ENCODE data around the gene RFTN1.

The RFTN1 gene

DNA sequence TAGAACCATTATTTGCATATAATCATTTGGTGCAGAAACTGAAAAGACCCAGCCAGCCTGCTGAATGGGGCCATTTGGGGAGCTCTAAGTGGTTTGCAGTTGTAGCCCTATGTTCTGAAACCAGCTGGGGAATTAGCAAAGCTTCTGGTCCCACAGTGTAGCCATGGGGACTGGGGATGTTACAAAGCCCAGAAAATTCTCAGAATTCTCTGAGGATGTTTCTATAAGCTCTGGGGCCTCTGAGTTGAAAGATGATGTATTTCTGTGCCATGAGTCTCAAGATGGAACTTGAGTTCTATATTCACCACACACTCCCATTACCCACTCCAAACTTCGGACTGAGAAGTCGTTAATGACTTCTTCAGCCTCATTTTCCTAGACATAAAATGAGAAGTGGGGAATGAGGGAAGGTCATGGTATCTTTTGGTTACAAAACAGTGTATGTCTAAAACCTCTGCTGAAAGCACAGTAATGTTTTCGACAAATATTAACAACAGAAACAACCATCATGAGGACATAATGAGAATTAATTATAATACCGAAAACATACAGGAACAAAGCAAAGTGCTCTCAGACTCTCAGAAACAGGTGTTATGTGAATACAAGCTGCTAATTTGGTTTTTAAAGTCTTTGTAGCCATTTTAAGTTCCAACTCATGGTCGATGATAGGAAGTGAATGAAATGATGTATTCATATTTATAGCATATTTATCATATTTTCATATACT, 89.4 kb downstream of the RFTN1 start:
- H3K36me3 ChIP-seq (ENCODE audit: insufficient read depth, low read length), result no peaks in the 10 kb centered on the region
- no peaks in the 10 kb centered on the region for H3K27me3 ChIP-seq (ENCODE audit: control insufficient read depth in 1 of 2, insufficient read depth in 2 of 2, low read length in 2 of 2)
- H3K4me3 ChIP-seq (ENCODE audit: low read depth in 1 of 2, low read length in 2 of 2), result no peak overlapping the region
- H3K4me1 ChIP-seq (ENCODE audit: insufficient read depth, low read length), result no peaks in the 10 kb centered on the region
- no peak overlapping the region for H3K27ac ChIP-seq (ENCODE audit: low read depth, low read length)
- no peaks in the 10 kb centered on the region for H3K9me3 ChIP-seq (ENCODE audit: low read length)
- no peak overlapping the region for H3K9ac ChIP-seq (ENCODE audit: low read length)

DNA sequence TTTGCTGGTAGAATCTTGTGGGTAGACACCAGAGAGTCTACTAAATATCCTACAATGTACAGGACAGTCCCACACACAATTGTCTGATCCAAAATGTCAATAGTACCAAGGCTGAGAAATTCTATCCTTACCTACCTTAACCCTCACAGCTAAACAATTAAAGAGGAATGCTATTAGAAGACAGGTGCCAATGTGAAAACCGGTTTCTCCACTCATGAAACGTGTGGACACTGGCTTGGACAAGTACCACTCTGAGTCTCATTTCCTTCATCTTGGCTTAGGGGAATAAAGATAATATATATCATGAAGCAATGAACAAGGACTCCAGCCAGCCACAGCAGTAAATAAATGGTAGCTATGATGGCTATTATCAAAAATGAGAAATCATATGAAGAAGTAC, 90.2 kb downstream of the RFTN1 start:
- Histone ChIP-seq H3K9me3 (ENCODE audit: low read length) (no peaks in the 10 kb centered on the region), H3K27me3 (ENCODE audit: control insufficient read depth in 1 of 2, insufficient read depth in 2 of 2, low read length in 2 of 2) (no peaks in the 10 kb centered on the region), H3K36me3 (ENCODE audit: insufficient read depth, low read length) (no peaks in the 10 kb centered on the region), H3K4me1 (ENCODE audit: insufficient read depth, low read length) (no peaks in the 10 kb centered on the region), H3K9ac (ENCODE audit: low read length) (no peak overlapping the region), H3K27ac (ENCODE audit: low read depth, low read length) (no peak overlapping the region), H3K4me3 (ENCODE audit: low read depth in 1 of 2, low read length in 2 of 2) (no peak overlapping the region)

GRCh38 chr3:16419640-16420241, 93.8 kb downstream of the RFTN1 start:
- H3K27ac ChIP-seq (ENCODE audit: low read depth, low read length), result no peak overlapping the region
- H3K9ac ChIP-seq (ENCODE audit: low read length), result no peak overlapping the region
- no peaks in the 10 kb centered on the region for H3K27me3 ChIP-seq (ENCODE audit: control insufficient read depth in 1 of 2, insufficient read depth in 2 of 2, low read length in 2 of 2)
- no peak overlapping the region for H3K4me3 ChIP-seq (ENCODE audit: low read depth in 1 of 2, low read length in 2 of 2)
- H3K9me3 ChIP-seq (ENCODE audit: low read length), result no peaks in the 10 kb centered on the region
- no peaks in the 10 kb centered on the region for H3K36me3 ChIP-seq (ENCODE audit: insufficient read depth, low read length)
- H3K4me1 ChIP-seq (ENCODE audit: insufficient read depth, low read length), result no peaks in the 10 kb centered on the region

DNA sequence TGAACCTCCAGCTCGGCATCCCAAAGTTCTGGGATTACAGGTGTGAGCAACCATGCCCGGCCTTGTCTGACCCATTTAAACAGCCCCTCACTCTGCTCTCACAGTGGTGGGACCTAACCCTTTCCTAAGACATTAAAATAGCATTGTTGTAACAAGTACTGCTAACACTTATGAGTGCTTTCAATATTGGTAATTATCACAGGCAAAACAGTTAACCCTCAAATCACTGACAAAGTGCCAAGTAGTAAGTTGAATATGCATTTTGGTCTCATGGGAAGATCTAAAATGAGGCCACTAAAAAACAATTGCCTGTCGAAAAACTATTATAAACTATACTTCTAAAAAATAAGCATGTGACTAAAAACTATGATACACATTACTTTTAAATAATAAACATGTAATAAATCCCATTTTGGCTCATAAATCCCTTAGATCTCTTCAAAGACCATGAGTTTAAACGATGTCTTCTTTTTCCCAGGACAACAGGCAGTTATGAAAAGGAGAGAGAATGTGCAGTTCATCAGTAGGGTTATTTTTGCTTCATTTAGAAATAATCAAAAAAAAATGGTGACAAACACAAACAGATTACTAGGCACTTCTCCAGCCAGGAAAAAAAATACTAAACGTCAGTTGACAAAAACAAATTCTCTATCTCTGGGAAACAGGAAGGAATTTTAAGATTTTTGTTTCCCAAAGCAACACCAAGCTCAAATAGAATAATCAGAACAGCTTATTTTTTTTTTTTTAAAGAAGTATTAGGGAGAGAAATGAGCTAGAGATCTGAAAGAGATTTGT, 95.4 kb downstream of the RFTN1 start:
- Histone ChIP-seq H3K4me1 (ENCODE audit: insufficient read depth, low read length) (no peaks in the 10 kb centered on the region), H3K27me3 (ENCODE audit: control insufficient read depth in 1 of 2, insufficient read depth in 2 of 2, low read length in 2 of 2) (no peaks in the 10 kb centered on the region), H3K9ac (ENCODE audit: low read length) (no peak overlapping the region), H3K4me3 (ENCODE audit: low read depth in 1 of 2, low read length in 2 of 2) (no peak overlapping the region), H3K27ac (ENCODE audit: low read depth, low read length) (no peak overlapping the region), H3K36me3 (ENCODE audit: insufficient read depth, low read length) (no peaks in the 10 kb centered on the region), H3K9me3 (ENCODE audit: low read length) (no peaks in the 10 kb centered on the region)

GRCh38 chr3:16415911-16416476, 97.5 kb downstream of the RFTN1 start:
- H3K9me3 ChIP-seq (ENCODE audit: low read length), result no peaks in the 10 kb centered on the region
- H3K36me3 ChIP-seq (ENCODE audit: insufficient read depth, low read length), result no peaks in the 10 kb centered on the region
- no peaks in the 10 kb centered on the region for H3K27me3 ChIP-seq (ENCODE audit: control insufficient read depth in 1 of 2, insufficient read depth in 2 of 2, low read length in 2 of 2)
- no peaks in the 10 kb centered on the region for H3K4me1 ChIP-seq (ENCODE audit: insufficient read depth, low read length)
- no peak overlapping the region for H3K4me3 ChIP-seq (ENCODE audit: low read depth in 1 of 2, low read length in 2 of 2)
- no peak overlapping the region for H3K9ac ChIP-seq (ENCODE audit: low read length)
- no peak overlapping the region for H3K27ac ChIP-seq (ENCODE audit: low read depth, low read length)

DNA sequence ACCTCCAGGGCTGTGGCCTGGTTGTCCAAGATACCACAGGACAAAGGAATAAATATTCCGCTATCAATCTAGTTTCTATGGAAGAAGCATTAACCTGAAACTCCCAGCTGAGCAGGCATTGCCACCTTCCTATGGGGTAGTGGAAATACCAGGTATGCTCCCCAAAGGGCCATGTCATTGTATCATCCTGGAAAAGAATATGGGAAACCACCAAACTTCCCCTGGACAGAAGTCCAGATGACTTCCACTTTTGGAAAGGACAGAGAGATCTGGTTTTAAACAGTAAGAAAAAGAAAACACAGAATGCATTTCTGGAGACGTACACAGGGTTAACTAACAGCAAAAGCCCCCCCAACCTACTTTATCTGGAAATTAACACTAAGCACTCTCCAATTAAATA, 100.2 kb downstream of the RFTN1 start:
- Histone ChIP-seq H3K4me1 (ENCODE audit: insufficient read depth, low read length) (no peaks in the 10 kb centered on the region), H3K36me3 (ENCODE audit: insufficient read depth, low read length) (no peaks in the 10 kb centered on the region), H3K9me3 (ENCODE audit: low read length) (no peaks in the 10 kb centered on the region), H3K4me3 (ENCODE audit: low read depth in 1 of 2, low read length in 2 of 2) (no peak overlapping the region), H3K27me3 (ENCODE audit: control insufficient read depth in 1 of 2, insufficient read depth in 2 of 2, low read length in 2 of 2) (no peaks in the 10 kb centered on the region), H3K27ac (ENCODE audit: low read depth, low read length) (no peak overlapping the region), H3K9ac (ENCODE audit: low read length) (no peak overlapping the region)

DNA sequence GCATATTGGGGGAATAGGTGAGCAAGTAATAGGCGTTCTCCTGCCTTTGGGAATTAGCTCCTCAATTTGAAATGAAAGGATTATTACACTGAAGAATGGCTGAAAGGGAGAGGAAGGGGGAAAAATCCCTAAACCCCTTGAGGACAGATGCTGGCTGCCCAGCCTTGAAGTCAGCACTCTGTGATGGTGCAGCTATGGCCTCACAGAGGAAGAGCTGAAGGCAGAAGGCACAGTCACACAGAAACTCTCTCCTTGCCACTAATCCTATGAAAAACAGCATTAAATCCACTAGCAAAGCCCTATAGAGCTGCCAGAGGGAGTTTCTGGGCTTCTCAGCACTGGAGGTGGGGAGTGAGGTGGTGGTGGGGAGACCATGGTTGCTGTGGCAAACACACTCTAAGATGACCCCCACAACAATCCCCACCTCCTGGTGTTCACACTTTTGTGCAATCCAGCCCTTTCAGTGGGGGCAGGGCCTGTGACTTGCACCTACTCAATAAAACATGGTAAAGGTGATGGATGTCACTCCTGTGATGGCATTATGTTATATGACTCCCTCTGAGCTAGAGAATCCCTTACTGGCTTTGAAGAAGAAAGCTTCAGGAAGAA, 101.2 kb downstream of the RFTN1 start:
- H3K27ac ChIP-seq (ENCODE audit: low read depth, low read length), result no peak overlapping the region
- no peaks in the 10 kb centered on the region for H3K9me3 ChIP-seq (ENCODE audit: low read length)
- no peak overlapping the region for H3K4me3 ChIP-seq (ENCODE audit: low read depth in 1 of 2, low read length in 2 of 2)
- H3K27me3 ChIP-seq (ENCODE audit: control insufficient read depth in 1 of 2, insufficient read depth in 2 of 2, low read length in 2 of 2), result no peaks in the 10 kb centered on the region
- no peak overlapping the region for H3K9ac ChIP-seq (ENCODE audit: low read length)
- no peaks in the 10 kb centered on the region for H3K4me1 ChIP-seq (ENCODE audit: insufficient read depth, low read length)
- H3K36me3 ChIP-seq (ENCODE audit: insufficient read depth, low read length), result no peaks in the 10 kb centered on the region

DNA sequence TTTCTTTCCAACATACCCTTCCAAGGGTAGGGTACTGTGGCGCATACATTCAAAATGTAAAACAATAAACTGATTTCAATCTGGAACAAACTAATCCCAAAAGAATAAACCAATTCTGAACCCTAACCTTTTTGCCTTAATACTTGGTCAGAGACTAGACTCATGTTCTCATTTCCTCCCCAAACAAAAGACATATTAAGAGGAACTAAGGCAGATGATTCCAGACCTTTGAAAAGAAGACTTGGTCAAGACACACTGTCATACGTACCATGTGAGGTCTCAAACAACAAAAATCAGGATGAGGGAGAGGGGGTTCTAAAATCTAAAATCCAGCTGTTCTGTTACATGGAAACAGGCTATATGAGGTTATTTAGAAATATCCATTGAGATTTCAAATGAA, 102.1 kb downstream of the RFTN1 start:
- H3K4me3 ChIP-seq (ENCODE audit: low read depth in 1 of 2, low read length in 2 of 2), result no peak overlapping the region
- H3K9ac ChIP-seq (ENCODE audit: low read length), result no peak overlapping the region
- H3K36me3 ChIP-seq (ENCODE audit: insufficient read depth, low read length), result no peaks in the 10 kb centered on the region
- H3K9me3 ChIP-seq (ENCODE audit: low read length), result no peaks in the 10 kb centered on the region
- no peak overlapping the region for H3K27ac ChIP-seq (ENCODE audit: low read depth, low read length)
- no peaks in the 10 kb centered on the region for H3K4me1 ChIP-seq (ENCODE audit: insufficient read depth, low read length)
- H3K27me3 ChIP-seq (ENCODE audit: control insufficient read depth in 1 of 2, insufficient read depth in 2 of 2, low read length in 2 of 2), result no peaks in the 10 kb centered on the region

GRCh38 chr3:16410659-16411058, 102.8 kb downstream of the RFTN1 start:
- Histone ChIP-seq H3K9ac (ENCODE audit: low read length) (no peak overlapping the region), H3K4me3 (ENCODE audit: low read depth in 1 of 2, low read length in 2 of 2) (no peak overlapping the region), H3K27me3 (ENCODE audit: control insufficient read depth in 1 of 2, insufficient read depth in 2 of 2, low read length in 2 of 2) (no peaks in the 10 kb centered on the region), H3K9me3 (ENCODE audit: low read length) (no peaks in the 10 kb centered on the region), H3K27ac (ENCODE audit: low read depth, low read length) (no peak overlapping the region), H3K4me1 (ENCODE audit: insufficient read depth, low read length) (no peaks in the 10 kb centered on the region), H3K36me3 (ENCODE audit: insufficient read depth, low read length) (no peaks in the 10 kb centered on the region)

DNA sequence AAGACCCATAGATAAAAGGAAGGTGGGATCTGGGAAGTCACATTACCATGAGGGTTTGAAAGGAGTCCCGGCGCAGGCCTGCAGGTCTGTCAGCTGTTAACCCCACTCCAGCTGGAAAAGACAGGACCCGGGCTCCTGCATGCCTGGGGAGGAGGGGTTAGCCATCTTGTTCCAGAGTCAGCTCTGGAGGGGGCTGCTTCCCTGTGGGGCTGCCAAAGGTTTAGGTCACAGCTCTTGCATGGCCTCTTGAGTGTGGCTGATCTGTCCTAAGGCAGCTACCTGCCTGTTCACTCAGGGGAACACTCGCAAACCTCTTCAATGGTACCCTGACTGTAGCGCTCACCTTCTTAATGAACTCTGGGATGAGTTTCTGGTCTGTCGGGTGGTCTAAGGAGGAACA, 104.5 kb downstream of the RFTN1 start:
- no peaks in the 10 kb centered on the region for H3K36me3 ChIP-seq (ENCODE audit: insufficient read depth, low read length)
- H3K27ac ChIP-seq (ENCODE audit: low read depth, low read length), result no peak overlapping the region
- H3K4me3 ChIP-seq (ENCODE audit: low read depth in 1 of 2, low read length in 2 of 2), result no peak overlapping the region
- H3K9me3 ChIP-seq (ENCODE audit: low read length), result no peaks in the 10 kb centered on the region
- no peak overlapping the region for H3K9ac ChIP-seq (ENCODE audit: low read length)
- no peaks in the 10 kb centered on the region for H3K27me3 ChIP-seq (ENCODE audit: control insufficient read depth in 1 of 2, insufficient read depth in 2 of 2, low read length in 2 of 2)
- H3K4me1 ChIP-seq (ENCODE audit: insufficient read depth, low read length), result no peaks in the 10 kb centered on the region

GRCh38 chr3:16407366-16407765, 106.1 kb downstream of the RFTN1 start:
- no peak overlapping the region for H3K4me3 ChIP-seq (ENCODE audit: low read depth in 1 of 2, low read length in 2 of 2)

More at GRCh38 chr3:16407366-16407765, 106.1 kb downstream of the RFTN1 start:
- H3K9me3 ChIP-seq (ENCODE audit: low read length), result no peaks in the 10 kb centered on the region
- no peaks in the 10 kb centered on the region for H3K36me3 ChIP-seq (ENCODE audit: insufficient read depth, low read length)
- H3K4me1 ChIP-seq (ENCODE audit: insufficient read depth, low read length), result no peaks in the 10 kb centered on the region
- no peak overlapping the region for H3K27ac ChIP-seq (ENCODE audit: low read depth, low read length)
- no peak overlapping the region for H3K9ac ChIP-seq (ENCODE audit: low read length)
- H3K27me3 ChIP-seq (ENCODE audit: control insufficient read depth in 1 of 2, insufficient read depth in 2 of 2, low read length in 2 of 2), result no peaks in the 10 kb centered on the region

Data from muscle layer of colon (tissue), 2 donors.